SJCRH30 (cell line): ENCODE measurements around the gene TBC1D3B. TPM values are rescaled to one million over a fixed set of nuclear protein-coding genes. Genes with fewer than 3 reads are reported as not detected.
"Not testable (repeated sequence)": the region's sequence is repeated elsewhere in the genome, so short reads cannot be mapped to it uniquely, and the experiment has no call there.

ENCODE experiments used
- DNase-seq, 2 experiments: peaks; one replicate each; pipeline ENCODE4 v3.0.0-alpha.2; 2015 to 2020
- H3K27ac ChIP-seq: fragments of 250-450 bp; sonication (Bioruptor Pico); 2 replicates; pipeline ENCODE4 v1.5.1; 2020; ENCODE audit warnings: mild to moderate bottlenecking, moderate library complexity
- H3K27me3 ChIP-seq: fragments of 250-450 bp; sonication (Bioruptor Pico); 2 replicates; pipeline ENCODE4 v1.5.1; 2020; ENCODE audit warnings: mild to moderate bottlenecking, moderate library complexity
- H3K36me3 ChIP-seq: fragments of 250-450 bp; sonication (Bioruptor Pico); 2 replicates; pipeline ENCODE4 v1.5.1; 2020; ENCODE audit warnings: mild to moderate bottlenecking, moderate library complexity
- H3K4me1 ChIP-seq: fragments of 250-450 bp; sonication (Bioruptor Pico); 2 replicates; pipeline ENCODE4 v1.5.1; 2020; ENCODE audit warnings: mild to moderate bottlenecking, moderate library complexity
- H3K4me3 ChIP-seq: fragments of 250-450 bp; sonication (Bioruptor Pico); 2 replicates; pipeline ENCODE4 v1.5.1; 2020; ENCODE audit warnings: mild to moderate bottlenecking, moderate library complexity
- H3K9me3 ChIP-seq: fragments of 250-450 bp; sonication (Bioruptor Pico); replicated peaks from 2 replicates; pipeline ENCODE4 v1.5.1; 2020; ENCODE audit warnings: mild to moderate bottlenecking, moderate library complexity
- total RNA-seq: library from RNA; depleted of rRNA; stranded (reverse); fragments of >200 nt; shearing (Covaris generic); gene quantifications from 2 replicates; pipeline ENCODE4 v1.2.3, GENCODE V29; 2014

The TBC1D3B gene
- total RNA-seq, 1 experiment from 2014 or later: 3.7 TPM

DNA sequence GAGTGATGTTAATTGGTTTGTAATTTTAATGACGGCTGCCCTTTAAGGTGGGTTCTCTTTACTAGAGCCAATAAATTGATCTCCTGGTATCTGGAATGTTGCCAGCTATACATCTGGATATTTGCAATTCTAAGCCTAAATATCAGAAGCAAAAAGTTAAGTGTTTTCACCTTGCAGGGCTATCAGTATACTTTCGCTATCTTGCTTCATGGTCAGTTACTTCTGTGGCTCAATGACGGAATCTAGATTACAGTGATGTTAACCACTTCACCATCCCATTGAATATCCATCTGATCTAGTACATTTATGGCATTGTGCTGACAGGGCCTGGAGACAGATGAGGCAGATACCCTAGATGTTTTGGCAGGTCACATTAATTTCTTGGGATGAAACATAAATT, 44.5 kb downstream of the TBC1D3B start:
- H3K27me3 ChIP-seq: peaks cover 8% of the 10 kb centered on the region; the same call in 1 of the 2 replicates
- no peaks in the 10 kb centered on the region for H3K9me3 ChIP-seq
- H3K36me3 ChIP-seq: no peaks in the 10 kb centered on the region
- no peak overlapping the region for H3K4me3 ChIP-seq
- H3K4me1 ChIP-seq: no peaks in the 10 kb centered on the region
- DNase-seq: no peak
- H3K27ac ChIP-seq: no peak overlapping the region

- no peaks in the 10 kb centered on the region for H3K9me3 ChIP-seq
- no peak for DNase-seq
- no peak overlapping the region for H3K27ac ChIP-seq
- H3K36me3 ChIP-seq: no peaks in the 10 kb centered on the region
- H3K4me3 ChIP-seq: no peak overlapping the region
- no peaks in the 10 kb centered on the region for H3K4me1 ChIP-seq
- peaks cover 8% of the 10 kb centered on the region; the same call in 1 of the 2 replicates for H3K27me3 ChIP-seq
Observed at GRCh38 chr17:36131421-36131820, 45.0 kb downstream of the TBC1D3B start.

GRCh38 chr17:36130346-36130745, 46.1 kb downstream of the TBC1D3B start:
- no peak for DNase-seq
- H3K4me3 ChIP-seq: no peak overlapping the region
- H3K9me3 ChIP-seq: no peaks in the 10 kb centered on the region

GRCh38 chr17:36129616-36130015, 46.8 kb downstream of the TBC1D3B start:
- DNase-seq: no peak
- H3K4me1 ChIP-seq: no peaks in the 10 kb centered on the region
- H3K4me3 ChIP-seq: no peak overlapping the region
- H3K27me3 ChIP-seq: peaks cover 8% of the 10 kb centered on the region; the same call in 1 of the 2 replicates
- H3K9me3 ChIP-seq: no peaks in the 10 kb centered on the region
- H3K36me3 ChIP-seq: no peaks in the 10 kb centered on the region
- H3K27ac ChIP-seq: no peak overlapping the region

More at GRCh38 chr17:36130346-36130745, 46.1 kb downstream of the TBC1D3B start:
- no peaks in the 10 kb centered on the region for H3K36me3 ChIP-seq
- no peaks in the 10 kb centered on the region for H3K4me1 ChIP-seq
- no peak overlapping the region for H3K27ac ChIP-seq
- peaks cover 8% of the 10 kb centered on the region; the same call in 1 of the 2 replicates for H3K27me3 ChIP-seq

DNA sequence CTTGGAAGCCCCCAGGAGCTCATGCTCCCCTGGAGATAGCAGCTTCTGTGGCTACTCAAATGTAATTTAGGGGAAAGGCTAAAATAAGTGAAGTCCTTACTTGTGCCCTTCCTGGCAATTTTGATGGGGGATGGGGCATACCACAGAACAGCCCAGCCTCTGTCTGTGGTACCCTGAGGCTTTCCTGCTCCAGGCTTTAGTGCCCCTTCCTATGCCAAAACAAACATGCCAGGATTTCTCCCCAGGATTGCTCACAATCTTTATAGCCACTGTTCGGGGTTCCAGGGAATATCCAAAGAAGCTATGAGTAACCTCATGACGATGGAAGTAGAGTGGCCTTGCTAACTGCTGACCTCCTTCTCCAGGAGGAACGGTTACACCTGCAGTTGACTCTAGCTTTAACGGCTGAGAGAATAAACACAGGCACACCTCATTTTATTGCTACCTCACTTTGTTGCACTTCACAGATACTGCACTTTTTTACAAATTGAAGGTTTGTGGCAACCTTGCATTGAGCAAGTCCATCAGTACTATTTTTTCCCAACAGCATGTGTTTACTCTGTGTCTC, 47.9 kb downstream of the TBC1D3B start:
- no peaks in the 10 kb centered on the region for H3K36me3 ChIP-seq
- no peaks in the 10 kb centered on the region for H3K9me3 ChIP-seq
- H3K4me1 ChIP-seq: no peaks in the 10 kb centered on the region
- no peak overlapping the region for H3K27ac ChIP-seq
- DNase-seq: no peak
- no peak overlapping the region for H3K4me3 ChIP-seq
- H3K27me3 ChIP-seq: peaks cover 8% of the 10 kb centered on the region; the same call in 1 of the 2 replicates

GRCh38 chr17:36127911-36128310, 48.5 kb downstream of the TBC1D3B start:
- Histone ChIP-seq H3K9me3 (no peaks in the 10 kb centered on the region), H3K27ac (no peak overlapping the region), H3K27me3 (peaks cover 8% of the 10 kb centered on the region; the same call in 1 of the 2 replicates), H3K4me3 (no peak overlapping the region), H3K36me3 (no peaks in the 10 kb centered on the region), H3K4me1 (no peaks in the 10 kb centered on the region)
- DNase-seq: peak; percentile 9 to 15

- Histone ChIP-seq H3K9me3 (no peaks in the 10 kb centered on the region), H3K4me1 (no peaks in the 10 kb centered on the region), H3K27ac (no peak overlapping the region), H3K36me3 (no peaks in the 10 kb centered on the region), H3K27me3 (peaks cover 8% of the 10 kb centered on the region; the same call in 1 of the 2 replicates), H3K4me3 (no peak overlapping the region)
- no peak for DNase-seq
Observed at GRCh38 chr17:36127199-36127893, 49.1 kb downstream of the TBC1D3B start.

GRCh38 chr17:36124879-36125824, 51.3 kb downstream of the TBC1D3B start:
- no peaks in the 10 kb centered on the region for H3K4me1 ChIP-seq
- no peaks in the 10 kb centered on the region for H3K9me3 ChIP-seq
- no peak overlapping the region for H3K27ac ChIP-seq
- H3K27me3 ChIP-seq: peaks cover 2% of the 10 kb centered on the region; the same call in 1 of the 2 replicates
- no peak for DNase-seq
- H3K4me3 ChIP-seq: no peak overlapping the region
- no peaks in the 10 kb centered on the region for H3K36me3 ChIP-seq

DNA sequence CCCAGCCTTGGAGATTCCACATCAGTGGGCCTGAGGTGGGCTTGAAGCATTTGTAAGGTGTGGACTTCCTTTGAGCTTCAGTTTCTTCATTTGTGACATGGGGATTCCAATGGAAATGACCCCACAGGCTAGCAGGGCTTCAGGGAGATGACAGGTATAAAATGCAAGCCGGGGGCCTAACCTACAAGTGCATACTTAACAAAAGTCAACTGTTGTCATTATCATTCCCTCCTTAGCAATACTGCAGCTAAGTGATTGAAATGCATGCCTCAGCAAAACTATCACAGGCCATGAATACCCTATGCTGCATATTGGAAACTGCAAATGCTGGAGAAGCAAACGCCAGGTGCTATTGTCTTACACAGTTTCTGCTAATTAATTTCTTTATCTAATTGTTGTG, 53.0 kb downstream of the TBC1D3B start:
- no peak for DNase-seq
- H3K27ac ChIP-seq: no peak overlapping the region
- no peaks in the 10 kb centered on the region for H3K27me3 ChIP-seq
- H3K4me3 ChIP-seq: no peak overlapping the region
- H3K9me3 ChIP-seq: no peaks in the 10 kb centered on the region
- no peaks in the 10 kb centered on the region for H3K36me3 ChIP-seq
- H3K4me1 ChIP-seq: no peaks in the 10 kb centered on the region

- H3K4me1 ChIP-seq, H3K9me3 ChIP-seq, H3K36me3 ChIP-seq, H3K27ac ChIP-seq, H3K27me3 ChIP-seq, H3K4me3 ChIP-seq, DNase-seq: not testable (repeated sequence)
Observed at GRCh38 chr17:36121099-36121498, 55.3 kb downstream of the TBC1D3B start.

GRCh38 chr17:36120221-36120620, 56.2 kb downstream of the TBC1D3B start:
- Histone ChIP-seq H3K4me3 (no peak overlapping the region), H3K27me3 (no peaks in the 10 kb centered on the region), H3K4me1 (no peaks in the 10 kb centered on the region), H3K27ac (no peak overlapping the region), H3K36me3 (no peaks in the 10 kb centered on the region), H3K9me3 (no peaks in the 10 kb centered on the region)
- DNase-seq: no peak

GRCh38 chr17:36118477-36119353, 57.7 kb downstream of the TBC1D3B start:
- H3K36me3 ChIP-seq: no peaks in the 10 kb centered on the region
- no peaks in the 10 kb centered on the region for H3K4me1 ChIP-seq
- H3K27me3 ChIP-seq: no peaks in the 10 kb centered on the region
- no peak overlapping the region for H3K4me3 ChIP-seq
- no peak overlapping the region for H3K27ac ChIP-seq
- DNase-seq: no peak
- no peaks in the 10 kb centered on the region for H3K9me3 ChIP-seq

DNA sequence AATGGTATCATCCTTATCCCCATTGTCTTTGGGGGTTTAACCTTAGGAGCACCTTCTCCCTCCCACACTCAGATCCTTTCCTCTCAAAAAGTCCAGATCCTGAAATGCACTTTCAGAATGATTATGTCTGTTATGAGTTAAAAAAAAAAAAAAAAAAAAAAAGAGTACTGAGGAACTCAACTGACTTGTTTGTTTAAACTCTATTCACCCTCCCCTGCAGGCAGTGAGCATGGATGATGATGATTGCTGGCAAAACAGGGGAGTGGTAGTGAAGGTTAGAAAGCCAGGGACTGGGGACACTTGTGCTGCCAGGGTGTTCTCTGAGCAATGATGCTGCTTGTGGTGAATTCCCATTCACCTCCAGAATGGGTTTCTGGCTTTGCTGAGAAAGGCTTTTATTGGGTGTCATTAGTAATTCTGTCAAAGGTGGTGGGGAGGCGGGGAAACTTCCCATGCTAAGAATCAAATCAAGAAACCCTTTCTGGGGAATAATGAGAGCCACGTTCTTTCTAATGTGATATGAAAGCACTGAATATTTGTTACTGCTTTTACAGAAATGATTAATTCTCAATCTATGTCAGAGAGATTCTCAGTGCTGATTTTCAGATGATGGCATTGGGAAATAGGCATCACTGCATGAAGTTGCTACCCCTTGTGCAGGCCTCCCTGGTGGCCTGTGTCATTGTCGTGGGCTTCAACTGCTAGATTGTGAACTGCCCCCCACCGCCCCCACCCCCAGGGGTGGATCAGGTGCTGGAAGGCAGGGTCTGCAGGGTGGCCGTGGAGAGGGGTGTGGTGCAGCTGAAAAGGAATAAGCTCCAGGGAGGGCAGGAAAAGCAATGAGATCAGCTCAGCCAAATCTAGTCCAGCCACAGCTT, 58.7 kb downstream of the TBC1D3B start:
- Histone ChIP-seq H3K27ac (no peak overlapping the region), H3K27me3 (no peaks in the 10 kb centered on the region), H3K4me3 (no peak overlapping the region), H3K4me1 (no peaks in the 10 kb centered on the region), H3K36me3 (no peaks in the 10 kb centered on the region), H3K9me3 (no peaks in the 10 kb centered on the region)
- no peak for DNase-seq
